ENCODE data around the gene C1orf21.
A peak's percentile ranks its signal among the peaks of the same experiment; 100 is the strongest.
"Not testable (repeated sequence)": the region's sequence is repeated elsewhere in the genome, so short reads cannot be mapped to it uniquely, and the experiment has no call there.

Gene C1orf21, protein sequence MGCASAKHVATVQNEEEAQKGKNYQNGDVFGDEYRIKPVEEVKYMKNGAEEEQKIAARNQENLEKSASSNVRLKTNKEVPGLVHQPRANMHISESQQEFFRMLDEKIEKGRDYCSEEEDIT

DNA sequence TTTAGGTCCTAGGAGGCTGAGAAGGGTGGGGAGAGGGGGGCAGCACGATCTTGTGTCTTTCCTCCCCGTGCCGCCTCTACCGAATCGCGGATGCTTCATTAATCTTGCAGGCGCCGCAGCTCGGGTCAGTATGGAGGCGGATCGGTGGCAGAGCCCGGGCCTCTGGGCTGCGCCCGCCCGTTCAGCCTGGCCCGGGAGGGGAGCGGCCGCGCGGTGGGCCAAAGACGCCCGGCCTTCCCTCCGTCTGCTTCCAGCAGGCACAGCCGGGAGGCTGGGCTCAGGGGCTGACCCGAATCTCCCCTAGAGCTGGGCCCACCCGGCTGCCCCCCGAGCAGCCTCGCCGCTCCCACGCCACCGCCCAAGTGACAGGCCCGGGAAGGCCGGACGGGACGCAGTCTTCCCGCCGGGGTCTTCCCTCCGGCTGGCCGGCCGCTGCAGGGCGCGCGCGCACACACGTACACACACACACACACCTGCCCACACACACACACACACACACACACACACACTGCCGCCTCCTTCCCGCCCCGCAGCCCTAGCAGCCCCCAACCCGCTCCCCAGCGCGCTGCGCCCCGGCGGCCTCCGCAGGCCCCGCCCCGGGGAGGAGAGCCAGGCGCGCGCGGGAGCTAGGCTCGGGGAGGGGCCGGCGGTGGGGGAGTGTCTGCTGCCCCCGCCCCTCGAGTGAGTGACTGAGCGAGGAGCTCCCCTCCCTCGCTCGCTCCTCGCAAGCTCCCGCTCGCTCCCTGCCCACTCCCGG, at the start of gene C1orf21:
Gene C1orf21, plus strand, starts transcription at position 718 of the 757 bp plus-strand sequence. CDS start 90,481 bp downstream, outside the sequence.
- peak in 1 of 2 donors; percentile 29 for DNase-seq (ENCODE audit: low read depth in 2 of 2)

- not testable (repeated sequence) for DNase-seq (ENCODE audit: low read depth in 2 of 2)
These were observed 49.0 kb upstream of the C1orf21 start for GRCh38 chr1:184337865-184338264.

- no peak for DNase-seq (ENCODE audit: low read depth in 2 of 2)
These were observed 45.8 kb upstream of the C1orf21 start for GRCh38 chr1:184340984-184341383.

DNA sequence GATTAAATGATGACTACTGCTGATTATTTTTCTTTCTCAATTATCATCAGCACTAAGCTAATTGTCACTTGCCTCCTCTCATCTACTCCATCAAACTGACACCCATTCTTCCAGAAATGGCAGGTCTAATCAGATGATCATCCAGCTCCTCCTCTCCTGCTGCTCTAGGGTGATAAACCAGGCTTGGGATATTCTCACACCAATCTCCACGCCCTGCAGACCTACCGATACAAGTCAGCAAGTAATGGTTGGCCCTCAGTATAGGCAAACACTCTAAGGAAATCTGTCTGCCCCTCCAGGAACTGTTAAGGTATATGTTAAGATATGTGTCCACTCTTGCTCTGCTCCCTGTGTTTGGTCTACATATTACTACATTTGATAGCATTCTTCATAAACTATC, 36.3 kb upstream of the C1orf21 start:
- DNase-seq (ENCODE audit: low read depth in 2 of 2): no peak

GRCh38 chr1:184351416-184351975, 35.3 kb upstream of the C1orf21 start:
- DNase-seq (ENCODE audit: low read depth in 2 of 2): no peak

GRCh38 chr1:184352776-184353175, 34.1 kb upstream of the C1orf21 start:
- DNase-seq (ENCODE audit: low read depth in 2 of 2): no peak

DNA sequence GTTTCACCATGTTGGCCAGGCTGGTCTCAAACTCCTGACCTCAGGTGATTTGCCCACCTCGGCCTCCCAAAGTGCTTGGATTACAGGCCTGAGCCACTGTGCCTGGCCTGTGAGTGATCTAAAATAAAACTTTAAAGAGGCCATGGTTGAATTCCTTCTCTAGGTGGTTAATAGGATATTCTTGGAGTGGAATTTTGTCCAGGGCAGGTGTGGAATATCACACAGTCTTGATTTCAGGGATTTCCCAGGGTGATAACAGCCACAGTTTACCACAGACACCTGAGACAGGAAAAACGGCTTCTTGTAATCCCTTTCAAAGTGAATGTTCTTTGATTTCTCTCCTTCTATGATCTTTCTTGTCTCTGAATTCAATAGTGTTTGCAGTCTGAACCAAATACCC, 32.1 kb upstream of the C1orf21 start:
- DNase-seq (ENCODE audit: low read depth in 2 of 2): no peak

DNA sequence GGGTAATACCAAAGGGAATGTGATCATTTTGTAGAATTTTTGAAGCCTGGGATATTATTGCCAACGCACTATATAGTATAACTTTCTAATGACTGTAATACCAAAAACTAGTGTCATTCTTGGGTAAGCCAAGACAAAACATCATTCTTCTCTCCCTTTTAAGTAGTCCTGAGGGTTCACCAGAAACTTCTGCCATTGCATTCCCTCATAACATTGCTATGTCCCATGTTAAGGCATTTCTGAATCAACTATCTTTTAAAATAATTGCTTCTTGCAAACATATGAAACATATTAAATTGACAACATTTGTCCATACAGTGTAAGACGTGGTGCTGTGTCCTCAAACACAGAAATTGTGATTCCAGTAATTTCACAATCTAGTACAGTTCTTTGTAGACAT, 29.9 kb upstream of the C1orf21 start:
- no peak for DNase-seq (ENCODE audit: low read depth in 2 of 2)

- DNase-seq (ENCODE audit: low read depth in 2 of 2): no peak
These were observed 28.6 kb upstream of the C1orf21 start for GRCh38 chr1:184358256-184358655.

GRCh38 chr1:184359909-184360308, 26.9 kb upstream of the C1orf21 start:
- DNase-seq (ENCODE audit: low read depth in 2 of 2): no peak

DNA sequence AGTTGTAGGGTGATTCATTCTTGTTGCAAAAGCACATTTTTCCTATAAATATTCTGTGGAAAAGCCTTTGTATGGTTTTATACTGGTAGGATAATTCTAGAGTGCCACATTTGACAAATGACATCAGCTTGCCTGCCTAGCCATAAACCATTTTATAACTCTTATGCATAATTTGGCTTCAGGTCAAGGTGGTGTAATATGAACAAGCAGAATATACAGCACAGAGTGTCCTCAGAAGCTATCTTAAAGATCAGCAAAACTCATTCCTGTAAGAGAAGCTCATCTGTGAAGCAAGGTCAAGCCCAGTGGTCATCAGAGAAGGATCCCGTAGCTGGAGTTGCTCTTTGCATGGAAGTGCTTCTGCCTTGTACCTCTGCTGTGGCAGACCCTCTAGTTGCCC, 24.0 kb upstream of the C1orf21 start:
- no peak for DNase-seq (ENCODE audit: low read depth in 2 of 2)

DNA sequence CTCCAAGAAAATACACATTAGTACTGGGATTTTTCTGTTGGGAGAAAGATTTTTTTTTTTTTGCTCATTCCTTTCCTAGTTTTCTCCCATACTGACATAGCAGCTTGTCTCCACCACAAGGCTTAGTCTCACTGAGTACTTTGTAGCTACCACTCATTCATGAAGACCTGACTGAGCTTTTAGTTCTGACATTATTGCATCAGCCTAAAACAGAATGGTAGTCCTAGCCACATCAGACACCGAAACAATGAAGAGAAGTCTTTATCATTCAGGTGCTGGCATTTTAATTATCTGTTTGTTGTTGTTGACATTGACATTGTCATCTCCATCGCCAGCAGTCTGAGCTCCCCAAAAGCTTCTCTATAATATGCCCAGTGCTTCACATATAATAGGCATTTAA, 21.1 kb upstream of the C1orf21 start:
- DNase-seq (ENCODE audit: low read depth in 2 of 2): no peak

- DNase-seq (ENCODE audit: low read depth in 2 of 2): no peak
These were observed 19.8 kb upstream of the C1orf21 start for GRCh38 chr1:184366997-184367396.

- DNase-seq (ENCODE audit: low read depth in 2 of 2): no peak
These were observed 19.3 kb upstream of the C1orf21 start for GRCh38 chr1:184367427-184368038.

- no peak for DNase-seq (ENCODE audit: low read depth in 2 of 2)
These were observed 18.5 kb upstream of the C1orf21 start for GRCh38 chr1:184368354-184368753.

DNA sequence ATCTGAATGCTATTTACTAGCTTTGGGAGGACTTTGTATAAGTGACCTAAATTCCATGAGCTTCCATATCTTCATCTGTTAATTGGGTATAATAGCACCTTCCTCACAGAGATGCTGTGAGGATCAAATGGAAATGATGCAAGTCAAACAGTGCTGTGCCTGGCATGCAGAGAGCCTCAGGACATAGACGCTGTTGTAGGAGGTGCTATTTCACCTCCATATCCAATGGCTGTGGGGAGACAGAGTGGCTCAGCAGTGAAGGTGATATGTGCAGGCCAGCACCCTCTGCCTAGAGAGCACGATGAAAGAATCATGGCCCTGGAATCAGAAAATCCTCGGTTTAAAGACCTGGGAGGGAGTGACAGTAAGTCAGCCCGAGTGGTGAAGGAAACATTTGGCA, 16.0 kb upstream of the C1orf21 start:
- no peak for DNase-seq (ENCODE audit: low read depth in 2 of 2)

DNA sequence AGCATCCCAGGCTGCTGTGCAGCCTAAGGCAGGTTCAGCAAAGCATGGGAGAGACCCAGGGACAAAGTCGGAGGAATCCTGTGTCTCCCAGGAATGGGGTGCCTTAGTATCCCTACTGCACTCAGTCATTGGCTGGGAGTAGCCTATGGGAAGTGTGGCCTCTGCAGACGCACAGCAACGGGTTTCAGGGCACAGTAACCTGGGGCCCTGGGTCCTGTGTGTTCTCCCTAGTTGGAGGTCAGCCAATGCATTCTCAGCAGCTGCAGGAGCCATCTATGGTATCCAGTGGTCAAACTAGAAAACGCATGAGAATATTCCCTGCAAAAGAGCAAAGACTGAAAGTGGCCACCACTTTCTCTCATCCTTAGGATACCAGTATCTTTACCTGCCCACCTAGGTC, 13.7 kb upstream of the C1orf21 start:
- DNase-seq (ENCODE audit: low read depth in 2 of 2): no peak

GRCh38 chr1:184376369-184376768, 10.5 kb upstream of the C1orf21 start:
- DNase-seq (ENCODE audit: low read depth in 2 of 2): no peak

DNA sequence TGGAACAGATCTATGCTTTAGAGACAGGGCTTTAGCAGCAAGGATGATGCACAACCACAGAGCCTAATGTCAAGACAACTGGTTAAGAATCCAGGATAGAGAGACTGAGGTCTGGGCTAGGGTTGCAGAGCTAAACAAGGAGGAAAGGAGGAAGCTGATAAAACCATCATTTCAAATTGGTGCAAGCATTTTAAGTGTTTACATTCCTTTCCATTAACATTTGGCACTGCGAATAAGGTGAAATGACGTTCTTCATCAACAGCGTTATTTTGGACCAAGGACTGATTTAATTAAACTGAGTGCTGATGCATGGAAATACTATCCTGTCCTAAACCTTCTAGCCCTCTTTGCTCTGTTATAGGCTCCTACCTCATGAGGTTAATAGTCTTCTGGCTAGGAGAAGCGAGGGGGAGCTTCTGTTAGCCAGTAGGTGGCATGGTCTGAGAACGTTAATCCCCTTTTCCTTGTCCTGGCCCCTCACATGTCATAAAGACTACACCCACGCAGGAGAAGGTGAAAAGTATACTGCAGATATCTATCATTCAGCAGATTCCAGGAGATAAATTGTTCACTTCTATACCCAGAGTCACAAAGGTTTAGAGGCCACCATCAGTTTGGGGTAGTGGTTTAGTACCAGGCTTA, 7.6 kb upstream of the C1orf21 start:
- DNase-seq (ENCODE audit: low read depth in 2 of 2): no peak

GRCh38 chr1:184380468-184380867, 6.4 kb upstream of the C1orf21 start:
- no peak for DNase-seq (ENCODE audit: low read depth in 2 of 2)

DNA sequence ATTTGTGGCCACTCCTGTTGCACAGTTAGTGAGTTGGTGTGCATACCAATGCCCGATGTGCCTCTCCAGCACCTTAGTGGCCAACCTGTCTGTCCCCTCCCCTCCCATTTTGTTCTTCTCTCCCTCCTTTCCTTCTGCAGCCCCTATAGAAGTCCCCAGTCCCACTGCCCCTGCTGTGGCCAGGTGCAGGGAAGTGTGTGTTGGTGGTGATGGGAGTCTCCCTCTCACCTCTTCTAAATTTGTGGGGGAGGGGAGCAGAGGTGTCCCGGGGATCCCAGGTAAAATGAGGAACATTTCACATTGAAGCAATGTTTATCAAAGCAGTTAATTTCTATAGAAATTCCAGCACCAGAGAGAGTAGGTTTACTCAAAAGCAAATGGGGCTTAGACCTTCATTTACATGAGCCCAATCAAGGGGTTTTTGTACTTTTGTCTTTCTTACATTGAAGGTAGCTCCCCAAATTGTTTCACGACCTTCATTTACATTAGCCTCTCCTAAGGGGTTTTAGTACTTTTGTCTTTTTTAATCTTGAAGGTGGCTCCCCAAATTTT, 3.0 kb upstream of the C1orf21 start:
- DNase-seq (ENCODE audit: low read depth in 2 of 2): no peak

- no peak for DNase-seq (ENCODE audit: low read depth in 2 of 2)
These were observed 941 bp upstream of the C1orf21 start for GRCh38 chr1:184385865-184386311.
